Body of pancreas (tissue), 4 donors: ENCODE results near the gene MTCH1. TPM values are rescaled to one million over a fixed set of nuclear protein-coding genes. Genes with fewer than 3 reads are reported as not detected.

Experiments used
- ATAC-seq: fragments of 150-250 bp; one replicate; pipeline ENCODE4 v1.9.1; 2016
- DNase-seq, 4 donors: peaks; one replicate each; pipeline ENCODE4 v3.0.0-alpha.2; 2019
- H3K27ac ChIP-seq, 4 donors: fragments of 200-600 bp; sonication (generic); 1 replicate in 3 of 4; 2 replicates in 1 of 4; pipeline versions ENCODE4 v1.5.1 to v1.6.1; 2016 to 2019; ENCODE audit warnings: mild to moderate bottlenecking in 1 of 4, mixed read lengths in 1 of 4, moderate library complexity in 1 of 4
- H3K27me3 ChIP-seq, 2 donors: fragments of 200-600 bp; sonication (generic); one replicate each; pipeline ENCODE4 v1.6.0; 2016; ENCODE audit warnings: mild to moderate bottlenecking in 1 of 2
- H3K36me3 ChIP-seq, 2 donors: fragments of 200-600 bp; sonication (generic); replicated peaks in 1 of 2; 2 replicates each; pipeline ENCODE4 v1.5.1; 2016; ENCODE audit warnings: low read depth in 2 of 2; ENCODE audit not compliant: insufficient read depth in 1 of 2
- H3K4me1 ChIP-seq: fragments of 200-600 bp; sonication (generic); one replicate; pipeline ENCODE4 v1.6.0; 2016
- H3K4me3 ChIP-seq, 2 donors: fragments of 200-600 bp; sonication (generic); 1 replicate in 1 of 2; 2 replicates in 1 of 2; pipeline ENCODE4 v1.5.1; 2016 to 2019
- H3K9me3 ChIP-seq, 3 donors: fragments of 200-600 bp; sonication (generic); 1 replicate in 2 of 3; 2 replicates in 1 of 3; pipeline ENCODE4 v1.5.1; 2016
- POLR2A ChIP-seq, 3 donors: fragments of 450-650 bp; IDR thresholded peaks; one replicate each; pipeline ENCODE4 v1.6.1; 2016; ENCODE audit warnings: antibody characterized with exemption in 3 of 3, mild to moderate bottlenecking in 2 of 3
- WGBS, 2 donors: methylation state at CpG; one replicate each; pipeline ENCODE4 v1.1.5; 2017; 5-methylcytosine and 5-hydroxymethylcytosine counted together
- intact Hi-C: fragments of 100-400 bp; cut with DNase I; formaldehyde crosslinking; loops from one replicate; pipeline ENCODE4 v1.15.1; 2023
- total RNA-seq, 2 donors: library from RNA; depleted of rRNA; stranded (reverse); fragments of >200 nt; gene quantifications; one replicate each; pipeline ENCODE4 v1.1.0, GENCODE V29; 2016
- TF ChIP-seq, protein P1 (sequence below), 7 experiments: fragments of 450-650 bp in 4 of 7; fragments of 200-600 bp in 3 of 7; sonication (generic) in 3 of 7; IDR thresholded peaks; one replicate each; pipeline ENCODE4 v1.5.1; 2016 to 2019; ENCODE audit warnings: antibody characterized with exemption in 7 of 7

Gene MTCH1
- total RNA-seq, 2 donors from 2014 or later = 152 to 198 TPM

- TF ChIP-seq, protein P1, sequence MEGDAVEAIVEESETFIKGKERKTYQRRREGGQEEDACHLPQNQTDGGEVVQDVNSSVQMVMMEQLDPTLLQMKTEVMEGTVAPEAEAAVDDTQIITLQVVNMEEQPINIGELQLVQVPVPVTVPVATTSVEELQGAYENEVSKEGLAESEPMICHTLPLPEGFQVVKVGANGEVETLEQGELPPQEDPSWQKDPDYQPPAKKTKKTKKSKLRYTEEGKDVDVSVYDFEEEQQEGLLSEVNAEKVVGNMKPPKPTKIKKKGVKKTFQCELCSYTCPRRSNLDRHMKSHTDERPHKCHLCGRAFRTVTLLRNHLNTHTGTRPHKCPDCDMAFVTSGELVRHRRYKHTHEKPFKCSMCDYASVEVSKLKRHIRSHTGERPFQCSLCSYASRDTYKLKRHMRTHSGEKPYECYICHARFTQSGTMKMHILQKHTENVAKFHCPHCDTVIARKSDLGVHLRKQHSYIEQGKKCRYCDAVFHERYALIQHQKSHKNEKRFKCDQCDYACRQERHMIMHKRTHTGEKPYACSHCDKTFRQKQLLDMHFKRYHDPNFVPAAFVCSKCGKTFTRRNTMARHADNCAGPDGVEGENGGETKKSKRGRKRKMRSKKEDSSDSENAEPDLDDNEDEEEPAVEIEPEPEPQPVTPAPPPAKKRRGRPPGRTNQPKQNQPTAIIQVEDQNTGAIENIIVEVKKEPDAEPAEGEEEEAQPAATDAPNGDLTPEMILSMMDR (IDR thresholded peaks at IDR 0.05) = no peak
- TF ChIP-seq POLR2A (IDR thresholded peaks at IDR 0.05) = no peak
- intact Hi-C loops = no loop called here
- ATAC-seq = no peak
- Histone ChIP-seq H3K9me3 (no peaks in the 10 kb centered on the region), H3K27ac (no peak overlapping the region), H3K27me3 (no peaks in the 10 kb centered on the region), H3K4me3 (no peak overlapping the region), H3K36me3 (no peaks in the 10 kb centered on the region), H3K4me1 (peaks cover 1% of the 10 kb centered on the region)
- no peak for DNase-seq
- 82% methylated on average over 11 of the region's 11 CpGs for WGBS, 2 donors
Observed at GRCh38 chr6:37004044-37004980, 18.3 kb upstream of the MTCH1 start.

DNA sequence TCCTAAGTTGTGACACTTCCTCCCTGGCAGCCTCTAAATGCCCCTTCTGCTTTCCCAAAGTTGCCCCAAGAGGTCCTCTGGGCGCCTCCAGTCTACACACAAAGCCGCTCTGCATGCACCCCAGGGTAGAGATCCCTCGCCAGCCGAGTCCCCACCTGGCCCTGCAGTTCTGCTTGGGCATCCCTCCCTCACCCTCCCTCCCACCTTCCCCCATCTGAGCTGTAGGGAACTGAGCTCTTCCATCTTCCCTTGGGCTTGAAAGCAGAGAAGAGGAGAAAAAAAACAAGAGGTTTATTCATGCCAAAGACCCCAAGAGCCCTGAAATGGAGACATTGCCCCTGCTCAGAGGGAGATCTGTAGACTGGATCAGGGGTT lies 13.7 kb upstream of the MTCH1 start:
- peak overlapping the region; percentile 90 to 98 (median 94) for H3K27ac ChIP-seq
- peaks cover 31% of the 10 kb centered on the region for H3K4me1 ChIP-seq
- no peaks in the 10 kb centered on the region for H3K36me3 ChIP-seq
- no peak for DNase-seq
- 95 to 98% methylated on average over 4 of the region's 4 CpGs for WGBS, 2 donors
- intact Hi-C loops = no loop called here
- H3K9me3 ChIP-seq = no peaks in the 10 kb centered on the region
- no peak overlapping the region for H3K4me3 ChIP-seq
- no peak for ATAC-seq
- no peaks in the 10 kb centered on the region for H3K27me3 ChIP-seq
- TF ChIP-seq POLR2A (IDR thresholded peaks at IDR 0.05) = no peak
- TF ChIP-seq, protein P1 (IDR thresholded peaks at IDR 0.05) = no peak

DNA sequence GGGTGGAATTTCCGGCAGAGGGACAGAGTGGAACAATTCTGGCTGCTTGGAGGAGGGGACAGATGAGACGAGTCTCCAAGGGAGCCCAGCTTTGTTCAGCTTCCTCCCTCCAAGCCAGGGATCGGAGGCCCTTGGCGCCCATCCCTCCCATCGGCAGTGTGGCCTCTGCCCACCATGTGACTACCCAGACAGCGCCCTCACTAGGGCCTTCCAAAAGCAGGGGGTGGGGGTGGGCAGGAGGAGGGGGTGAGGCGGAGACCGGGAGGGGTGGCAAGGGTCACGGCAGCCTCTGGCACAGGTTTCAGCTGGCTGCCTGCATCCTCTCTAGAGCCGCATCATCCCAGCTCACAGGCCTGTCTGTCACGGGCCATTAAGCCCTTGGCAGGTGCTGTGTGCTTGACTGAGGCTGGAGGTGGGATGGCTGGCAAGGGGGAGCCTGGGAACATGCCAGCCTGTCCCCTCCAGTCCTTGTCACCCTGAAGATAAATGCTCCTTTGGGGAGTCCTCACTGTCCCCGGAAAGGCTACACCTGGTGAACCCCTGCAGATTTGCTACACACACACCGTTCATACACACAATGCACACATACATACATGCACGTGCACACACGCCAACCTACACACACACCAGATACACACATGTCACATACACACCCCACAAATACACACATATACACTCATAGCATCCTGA lies 13.2 kb upstream of the MTCH1 start:
- TF ChIP-seq POLR2A (IDR thresholded peaks at IDR 0.05) = no peak
- TF ChIP-seq, protein P1 (IDR thresholded peaks at IDR 0.05) = no peak
- no peaks in the 10 kb centered on the region for H3K27me3 ChIP-seq
- H3K9me3 ChIP-seq = no peaks in the 10 kb centered on the region
- no peak overlapping the region for H3K4me3 ChIP-seq
- peak; percentile 6 for ATAC-seq
- 65 to 67% methylated on average over 9 to 15 of the region's 15 CpGs for WGBS, 2 donors
- H3K4me1 ChIP-seq = peaks cover 31% of the 10 kb centered on the region
- intact Hi-C loops = no loop called here
- peak overlapping the region; percentile 90 to 98 (median 94) for H3K27ac ChIP-seq
- no peaks in the 10 kb centered on the region for H3K36me3 ChIP-seq
- DNase-seq = peak in 1 of 4 donors; percentile 28

- H3K4me3 ChIP-seq = no peak overlapping the region
Observed at GRCh38 chr6:36998723-36999038, 12.7 kb upstream of the MTCH1 start.

More at GRCh38 chr6:36998723-36999038, 12.7 kb upstream of the MTCH1 start:
- DNase-seq = peak in 1 of 4 donors; percentile 39
- no peak for ATAC-seq
- no peaks in the 10 kb centered on the region for H3K9me3 ChIP-seq
- WGBS, 2 donors = 36 to 76% methylated on average over 4 to 8 of the region's 8 CpGs
- intact Hi-C loops = no loop called here
- H3K4me1 ChIP-seq = peaks cover 31% of the 10 kb centered on the region
- H3K27me3 ChIP-seq = no peaks in the 10 kb centered on the region
- peak overlapping the region; percentile 90 to 98 (median 94) for H3K27ac ChIP-seq
- TF ChIP-seq, protein P1 (IDR thresholded peaks at IDR 0.05) = no peak
- peak in 2 of 3 donors; percentile 41 to 58 for TF ChIP-seq POLR2A (IDR thresholded peaks at IDR 0.05)
- no peaks in the 10 kb centered on the region for H3K36me3 ChIP-seq
